Activated CD8-positive, alpha-beta memory T cell treated with anti-CD3 and anti-CD28 coated beads for 36 hours (primary cell): ENCODE results near the gene CACNA2D4. TPM values are rescaled to one million over a fixed set of nuclear protein-coding genes. Genes with fewer than 3 reads are reported as not detected.
"Not testable (repeated sequence)": the region's sequence is repeated elsewhere in the genome, so short reads cannot be mapped to it uniquely, and the experiment has no call there.

Experiments used
- CTCF ChIA-PET: fragments of 350-600 bp; sonication (Branson Sonifier 250); formaldehyde crosslinking; loops from one replicate; lab custom pipeline; 2021; ENCODE audit warnings: antibody characterized with exemption; lab: Charles Lee
- POLR2A ChIA-PET: fragments of 350-600 bp; sonication (Branson Sonifier 250); formaldehyde crosslinking; loops from one replicate; lab custom pipeline; 2021; ENCODE audit warnings: antibody characterized with exemption; lab: Charles Lee
- total RNA-seq, 2 experiments: library from RNA; stranded (reverse); gene quantifications; one replicate each; pipeline ENCODE4 v1.2.3, GENCODE V29; 2021

CACNA2D4 gene, protein sequence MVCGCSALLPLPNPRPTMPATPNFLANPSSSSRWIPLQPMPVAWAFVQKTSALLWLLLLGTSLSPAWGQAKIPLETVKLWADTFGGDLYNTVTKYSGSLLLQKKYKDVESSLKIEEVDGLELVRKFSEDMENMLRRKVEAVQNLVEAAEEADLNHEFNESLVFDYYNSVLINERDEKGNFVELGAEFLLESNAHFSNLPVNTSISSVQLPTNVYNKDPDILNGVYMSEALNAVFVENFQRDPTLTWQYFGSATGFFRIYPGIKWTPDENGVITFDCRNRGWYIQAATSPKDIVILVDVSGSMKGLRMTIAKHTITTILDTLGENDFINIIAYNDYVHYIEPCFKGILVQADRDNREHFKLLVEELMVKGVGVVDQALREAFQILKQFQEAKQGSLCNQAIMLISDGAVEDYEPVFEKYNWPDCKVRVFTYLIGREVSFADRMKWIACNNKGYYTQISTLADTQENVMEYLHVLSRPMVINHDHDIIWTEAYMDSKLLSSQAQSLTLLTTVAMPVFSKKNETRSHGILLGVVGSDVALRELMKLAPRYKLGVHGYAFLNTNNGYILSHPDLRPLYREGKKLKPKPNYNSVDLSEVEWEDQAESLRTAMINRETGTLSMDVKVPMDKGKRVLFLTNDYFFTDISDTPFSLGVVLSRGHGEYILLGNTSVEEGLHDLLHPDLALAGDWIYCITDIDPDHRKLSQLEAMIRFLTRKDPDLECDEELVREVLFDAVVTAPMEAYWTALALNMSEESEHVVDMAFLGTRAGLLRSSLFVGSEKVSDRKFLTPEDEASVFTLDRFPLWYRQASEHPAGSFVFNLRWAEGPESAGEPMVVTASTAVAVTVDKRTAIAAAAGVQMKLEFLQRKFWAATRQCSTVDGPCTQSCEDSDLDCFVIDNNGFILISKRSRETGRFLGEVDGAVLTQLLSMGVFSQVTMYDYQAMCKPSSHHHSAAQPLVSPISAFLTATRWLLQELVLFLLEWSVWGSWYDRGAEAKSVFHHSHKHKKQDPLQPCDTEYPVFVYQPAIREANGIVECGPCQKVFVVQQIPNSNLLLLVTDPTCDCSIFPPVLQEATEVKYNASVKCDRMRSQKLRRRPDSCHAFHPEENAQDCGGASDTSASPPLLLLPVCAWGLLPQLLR
- 1 to 10 TPM; 4.1 to 6.2 TPM for total RNA-seq

DNA sequence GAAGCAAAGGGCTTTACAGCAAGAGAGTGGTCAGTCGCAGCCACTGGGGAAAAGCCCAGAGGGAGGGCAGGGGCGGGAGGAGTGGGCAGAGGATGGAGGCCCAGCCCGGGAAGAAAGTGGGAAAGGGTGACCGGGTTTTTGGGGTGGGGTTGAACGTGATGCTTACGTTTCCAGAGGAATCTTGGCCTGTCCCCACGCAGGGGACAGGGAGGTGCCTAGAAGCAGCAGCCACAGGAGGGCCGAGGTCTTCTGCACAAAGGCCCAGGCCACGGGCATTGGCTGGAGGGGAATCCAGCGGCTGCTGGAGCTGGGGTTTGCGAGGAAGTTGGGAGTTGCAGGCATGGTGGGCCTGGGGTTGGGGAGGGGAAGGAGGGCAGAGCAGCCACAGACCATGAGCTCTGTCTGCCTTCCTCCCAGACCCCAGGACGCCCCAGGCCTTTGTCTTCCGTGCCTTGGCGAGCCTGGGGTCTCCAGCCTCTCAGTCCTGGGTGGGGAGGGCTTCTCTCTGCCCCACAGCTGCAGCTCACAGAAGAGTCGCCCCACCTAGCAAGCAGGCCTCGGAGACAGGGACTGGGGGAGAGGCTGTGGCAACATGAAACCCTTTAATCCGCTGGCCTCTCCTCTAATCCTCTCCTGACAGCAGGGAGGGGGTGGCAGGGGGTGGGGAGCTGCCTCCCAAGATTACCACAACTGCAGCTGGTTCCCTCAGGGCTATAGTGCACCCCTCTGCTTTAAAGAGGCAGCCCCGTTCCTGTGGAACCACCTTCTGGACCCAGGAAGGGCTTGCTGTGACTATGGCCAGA is at the start of gene CACNA2D4:
CACNA2D4 (minus strand) TSS at position 572 of the 803 bp plus-strand sequence; CDS start at position 393, 179 bp downstream.
- CTCF ChIA-PET = interaction anchor here (0.6 kb wide), 1 partner anchor 42 kb away, joined by 3 read pairs; no protein-coding TSS in a partner anchor

DNA sequence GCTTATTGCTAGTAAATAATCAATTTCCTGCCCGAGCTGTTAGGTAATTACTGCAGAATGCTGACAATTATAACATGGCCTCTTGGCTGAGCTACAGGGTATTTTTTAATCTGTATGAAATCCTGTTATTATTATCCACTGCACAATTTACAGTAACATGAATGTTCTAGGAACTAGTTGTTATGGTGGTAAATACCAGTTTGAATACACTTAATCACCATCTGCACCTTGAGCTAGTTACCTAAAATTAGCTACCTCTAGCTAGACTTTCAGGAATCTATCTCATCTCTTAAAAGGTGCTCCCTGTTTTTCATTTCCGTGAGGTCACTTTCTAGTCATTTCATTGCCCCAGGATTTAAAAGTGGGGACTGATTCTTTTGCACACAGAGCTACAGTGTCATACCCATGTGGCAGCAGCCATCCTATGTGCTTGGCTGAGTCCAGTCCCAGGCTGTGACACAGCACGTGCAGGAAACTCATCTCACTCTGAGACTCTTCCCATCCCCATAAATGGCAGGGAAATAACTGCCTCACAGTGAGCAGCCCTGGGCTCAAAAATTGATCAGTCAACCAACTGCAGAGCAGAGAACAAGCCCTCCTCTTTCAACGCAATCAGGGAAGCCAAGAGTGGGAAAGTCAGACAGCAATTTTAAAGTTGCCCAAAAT is 48.2 kb upstream of the CACNA2D4 start:
- CTCF ChIA-PET = interaction anchor here (0.5 to 1.6 kb wide), 2 partner anchors 8 to 1455 kb away, joined by 3 read pairs; no protein-coding TSS in a partner anchor
- POLR2A ChIA-PET = no interaction called here

More for the DNA sequence above, at the start of gene CACNA2D4:
- POLR2A ChIA-PET = no interaction called here

DNA sequence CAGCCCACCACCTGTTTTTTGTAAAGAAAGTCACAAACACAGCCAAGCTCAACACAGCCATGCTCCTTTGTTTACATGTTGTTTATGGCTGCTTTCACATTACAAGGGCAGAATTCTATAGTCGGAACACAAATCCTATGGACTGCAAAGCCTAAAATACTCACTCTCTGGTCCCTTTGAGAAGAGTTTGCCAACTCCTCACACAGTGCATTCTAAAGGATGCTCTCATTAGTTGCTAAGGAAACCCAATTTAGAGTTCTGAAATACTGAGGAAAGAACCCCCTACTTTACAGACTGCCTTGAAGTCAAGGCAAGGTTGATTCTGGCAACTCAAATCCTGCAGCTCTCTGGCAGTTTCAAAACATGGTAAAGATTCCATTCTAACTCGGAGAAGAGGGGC is 47.5 kb upstream of the CACNA2D4 start:
- CTCF ChIA-PET = interaction anchor here (1.6 kb wide), 1 partner anchor 9 kb away, joined by 3 read pairs; no protein-coding TSS in a partner anchor
- POLR2A ChIA-PET = no interaction called here

DNA sequence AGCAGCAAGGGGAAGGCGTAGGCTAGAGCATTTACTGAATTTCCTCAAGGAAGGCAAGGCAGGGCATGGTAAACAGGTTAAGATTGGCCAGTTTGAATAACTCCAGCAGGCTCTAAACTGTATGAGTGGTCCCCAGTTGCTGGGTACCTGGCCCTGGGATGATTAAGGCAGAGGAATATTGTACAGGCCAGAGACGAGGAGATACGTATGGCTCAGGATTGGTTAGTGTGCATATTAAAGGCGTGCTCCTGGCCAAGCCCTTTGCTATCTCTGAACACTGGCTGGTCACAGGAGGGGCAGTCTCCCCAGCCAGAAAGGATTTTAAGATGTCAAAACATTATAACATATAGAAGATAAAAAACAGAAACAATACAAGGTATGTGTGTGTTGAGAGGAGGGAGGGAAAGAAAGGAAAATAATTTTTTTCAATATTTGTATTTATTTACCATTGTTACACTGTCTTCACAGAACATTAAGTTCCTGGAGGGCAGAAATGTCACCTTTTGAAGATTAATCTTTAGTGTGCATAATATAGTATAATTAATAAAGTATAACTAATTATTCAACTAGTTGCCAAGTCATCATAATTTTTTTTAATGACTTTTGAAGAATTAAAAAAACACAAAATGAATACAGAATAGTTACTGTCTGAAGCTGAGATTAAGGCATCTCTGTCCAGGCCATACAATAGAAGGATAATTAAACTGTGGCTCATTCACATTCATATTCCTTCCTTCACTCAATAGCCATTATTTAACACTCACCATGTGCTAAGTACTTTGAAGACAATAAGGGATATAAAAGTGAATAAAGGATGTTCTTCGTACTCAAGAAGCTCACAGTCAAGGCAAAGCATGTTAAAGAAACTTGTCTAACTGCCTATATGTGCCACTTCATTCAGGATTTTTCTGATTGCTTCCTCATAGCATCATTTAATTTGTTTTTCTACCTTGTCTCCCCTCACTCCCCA is 43.9 kb upstream of the CACNA2D4 start:
- CTCF ChIA-PET = interaction anchor here (1.1 kb wide), 1 partner anchor 22 kb away, joined by 3 read pairs; no protein-coding TSS in a partner anchor
- POLR2A ChIA-PET = no interaction called here

DNA sequence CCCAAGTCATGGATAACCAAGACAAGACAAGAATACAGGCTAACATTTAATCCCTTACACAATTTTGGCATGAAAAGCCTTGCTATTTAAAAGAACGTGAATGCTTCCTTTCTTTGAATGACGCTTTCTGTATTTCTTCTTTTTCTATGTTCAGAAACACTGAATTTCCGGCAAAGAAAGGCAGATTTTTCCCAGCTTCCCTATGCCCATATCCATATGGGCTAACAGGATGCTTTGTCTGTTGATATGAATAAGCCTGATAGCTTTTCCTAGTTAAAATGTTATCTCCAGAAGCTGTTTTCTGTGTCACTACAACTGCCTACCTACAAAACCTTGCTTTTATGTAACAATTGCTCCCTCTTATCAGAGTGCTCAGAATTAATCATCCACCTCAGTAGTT is 38.3 kb upstream of the CACNA2D4 start:
- CTCF ChIA-PET = no interaction called here

DNA sequence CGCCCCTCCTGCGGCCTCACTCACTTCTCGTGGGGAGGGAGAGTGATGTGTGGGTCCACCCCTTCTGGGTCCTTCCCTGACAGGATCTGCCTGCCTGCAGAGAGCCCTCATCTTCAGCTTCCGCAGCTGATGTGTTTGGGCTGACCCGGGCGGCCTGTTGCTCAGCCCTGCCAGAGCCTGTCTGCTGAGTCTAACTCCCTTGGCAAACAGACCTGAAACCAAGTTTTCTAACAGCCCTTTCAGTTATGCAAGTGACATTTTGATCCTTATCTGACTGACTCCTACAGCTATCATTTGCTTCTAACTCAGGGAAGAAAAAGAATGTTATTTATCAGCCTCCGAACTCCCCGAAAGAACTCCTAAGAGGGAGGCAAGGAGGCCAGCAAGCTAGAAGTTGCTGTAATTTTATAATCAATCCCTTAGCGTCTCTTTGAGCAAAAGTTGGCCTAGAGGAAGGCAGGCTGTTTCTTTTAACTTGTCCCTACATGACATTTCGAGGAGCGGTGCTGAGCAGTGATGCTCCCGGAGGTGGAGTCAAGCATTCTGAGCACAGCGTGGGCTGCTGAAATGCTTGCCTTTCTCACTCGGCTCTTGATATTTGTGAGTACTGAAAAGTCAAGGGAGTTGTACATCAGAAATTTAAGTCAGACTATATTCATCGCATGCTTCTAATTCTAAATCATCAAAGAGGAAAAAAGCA is 31.5 kb upstream of the CACNA2D4 start:
- ChIA-PET POLR2A (no interaction called here), CTCF (no interaction called here)

More for the DNA sequence above, 38.3 kb upstream of the CACNA2D4 start:
- POLR2A ChIA-PET = no interaction called here

DNA sequence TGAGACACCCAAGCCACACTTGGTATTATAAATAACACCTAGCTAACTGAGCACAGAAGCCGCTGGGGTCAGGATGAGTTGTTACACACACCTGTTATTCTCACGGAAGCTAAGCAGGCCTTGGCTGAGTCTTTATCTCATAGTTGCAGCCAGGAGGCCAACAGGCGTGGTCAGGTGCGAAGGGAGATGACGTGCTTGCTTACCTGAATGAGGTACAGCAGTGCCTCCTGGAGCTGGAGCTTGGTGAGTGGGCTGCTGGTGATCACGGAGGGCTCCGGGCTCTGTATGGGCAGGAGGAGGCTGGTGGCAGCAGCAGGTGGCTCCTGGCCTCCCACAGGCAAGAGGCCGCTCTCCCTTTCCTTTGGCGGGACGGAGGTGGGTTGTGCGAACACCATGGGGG is 30.4 kb upstream of the CACNA2D4 start:
- ChIA-PET CTCF (interaction anchor here (1.0 kb wide), 1 partner anchor 9 kb away, joined by 3 read pairs; no protein-coding TSS in a partner anchor), POLR2A (no interaction called here)

DNA sequence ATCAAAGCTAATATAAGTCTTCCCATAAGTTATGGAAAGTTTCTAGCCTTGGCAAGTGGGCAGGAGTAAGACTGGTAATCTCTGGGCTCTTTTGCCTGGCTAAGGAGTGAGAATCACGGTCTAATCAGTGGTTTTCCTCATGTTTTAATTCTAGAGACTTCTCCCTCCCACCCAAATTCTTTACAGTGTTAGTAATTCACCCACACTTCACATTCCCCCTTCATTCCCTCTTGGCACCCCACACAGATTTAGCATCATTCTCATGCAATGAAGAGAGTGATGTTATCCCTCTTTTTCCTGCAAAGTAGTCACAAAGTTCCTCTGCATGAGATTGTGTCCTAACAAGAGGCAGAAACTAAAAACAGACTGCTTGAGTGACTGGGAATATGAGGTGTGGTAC is 28.6 kb upstream of the CACNA2D4 start:
- ChIA-PET CTCF (interaction anchor here (0.8 kb wide), 1 partner anchor 156 kb away, joined by 3 read pairs; no protein-coding TSS in a partner anchor), POLR2A (no interaction called here)

DNA sequence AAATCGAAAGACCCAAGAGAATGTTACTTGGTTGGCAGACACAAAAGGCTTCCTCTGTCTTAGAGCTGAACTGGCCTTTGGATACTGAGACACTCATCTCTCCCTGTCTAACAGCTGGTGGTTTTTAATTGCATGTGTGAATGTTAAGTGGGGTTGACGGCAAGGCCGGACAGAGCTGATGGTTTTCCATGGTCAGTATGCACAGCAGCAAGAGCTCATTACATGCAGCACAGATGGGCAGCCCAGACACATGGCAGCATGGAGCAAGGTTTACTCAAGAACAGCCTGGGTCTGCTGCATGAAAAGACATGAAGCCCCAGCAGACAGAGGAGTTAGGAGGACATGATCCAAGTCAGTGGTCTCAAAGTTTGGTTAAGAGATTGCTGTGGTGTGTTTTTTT is 27.8 kb upstream of the CACNA2D4 start:
- ChIA-PET CTCF (interaction anchor here (0.8 kb wide), 1 partner anchor 155 kb away, joined by 3 read pairs; no protein-coding TSS in a partner anchor), POLR2A (no interaction called here)

DNA sequence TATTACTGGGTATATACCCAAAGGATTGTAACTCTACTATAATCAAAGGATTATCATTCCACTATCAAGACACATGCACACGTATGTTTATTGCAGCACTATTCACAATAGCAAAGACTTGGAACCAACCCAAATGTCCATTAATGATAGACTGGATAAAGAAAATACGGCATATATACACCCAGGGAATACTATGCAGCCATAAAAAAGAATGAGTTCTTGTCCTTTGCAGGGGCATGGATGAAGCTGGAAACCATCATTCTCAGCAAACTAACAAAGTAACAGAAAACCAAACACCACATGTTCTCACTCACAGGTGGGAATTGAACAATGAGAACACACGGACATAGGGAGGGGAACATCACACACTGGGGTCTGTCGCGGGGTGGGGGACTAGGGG is 27.1 kb upstream of the CACNA2D4 start:
- CTCF ChIA-PET, POLR2A ChIA-PET: not testable (repeated sequence)

DNA sequence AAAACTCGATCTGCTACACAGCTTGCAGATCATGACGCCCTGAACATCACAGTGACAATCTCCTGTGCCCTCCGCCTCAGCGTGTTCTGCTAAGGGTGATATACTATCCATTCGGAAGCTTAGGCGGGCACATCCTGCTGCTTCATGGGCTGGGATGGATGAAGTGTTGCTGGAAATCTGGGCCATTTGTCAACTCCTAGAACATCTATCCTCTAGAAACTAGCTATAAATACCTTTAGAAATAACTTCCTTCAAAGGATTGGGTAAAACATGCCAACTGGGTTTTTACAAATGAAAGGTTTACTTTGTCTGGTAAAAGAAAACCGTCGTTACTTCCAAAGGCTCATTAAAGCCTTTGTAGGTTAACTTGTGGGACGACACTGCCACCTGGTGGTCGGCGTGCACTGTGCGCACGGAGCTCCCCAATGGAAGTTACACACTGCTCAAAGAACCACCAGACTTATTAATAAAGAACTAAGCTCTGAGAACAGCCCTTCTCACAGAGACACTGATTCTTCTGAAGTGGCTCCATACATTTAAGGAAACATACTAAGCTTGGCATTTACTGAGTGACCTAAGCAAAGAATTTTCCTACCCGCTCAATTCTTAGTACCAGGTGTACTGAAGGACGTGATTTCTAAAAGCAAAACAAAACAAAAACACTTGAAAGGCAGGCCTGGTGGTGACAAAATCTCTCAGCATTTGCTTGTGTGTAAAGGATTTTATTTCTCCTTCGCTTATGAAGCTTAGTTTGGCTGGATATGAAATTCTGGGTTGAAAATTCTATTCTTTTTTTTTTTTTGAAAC is 21.6 kb upstream of the CACNA2D4 start:
- ChIA-PET POLR2A (interaction anchor here (0.7 to 1.3 kb wide), 2 partner anchors 141 to 144 kb away, joined by 3 to 4 read pairs; no protein-coding TSS in a partner anchor), CTCF (interaction anchor here (0.6 to 2.9 kb wide), 31 partner anchors 8 to 308 kb away, joined by 3 to 44 read pairs (median 4); no protein-coding TSS in a partner anchor)

DNA sequence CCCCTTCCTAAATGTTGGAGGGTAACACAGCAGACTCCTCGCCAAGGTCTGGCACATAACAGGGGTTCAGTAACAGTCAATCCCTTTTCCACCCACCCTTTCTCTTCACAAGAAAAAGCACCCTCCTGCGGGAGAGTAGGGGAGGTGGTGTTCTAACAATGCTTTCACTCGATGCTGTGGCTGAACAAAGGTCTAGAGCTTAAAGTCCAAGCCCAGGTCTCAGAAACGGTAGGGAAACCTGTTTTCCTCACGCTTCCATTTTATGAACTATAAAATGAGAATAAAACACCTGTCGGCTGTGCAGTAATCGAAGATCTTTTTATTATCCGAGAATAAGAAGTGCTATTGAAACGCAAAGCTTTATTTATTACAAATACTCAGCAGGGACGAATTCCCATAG is 20.9 kb upstream of the CACNA2D4 start:
- ChIA-PET POLR2A (interaction anchor here (1.3 kb wide), 1 partner anchor 144 kb away, joined by 4 read pairs; no protein-coding TSS in a partner anchor), CTCF (interaction anchor here (0.9 to 2.9 kb wide), 25 partner anchors 9 to 307 kb away, joined by 3 to 44 read pairs (median 4); no protein-coding TSS in a partner anchor)

DNA sequence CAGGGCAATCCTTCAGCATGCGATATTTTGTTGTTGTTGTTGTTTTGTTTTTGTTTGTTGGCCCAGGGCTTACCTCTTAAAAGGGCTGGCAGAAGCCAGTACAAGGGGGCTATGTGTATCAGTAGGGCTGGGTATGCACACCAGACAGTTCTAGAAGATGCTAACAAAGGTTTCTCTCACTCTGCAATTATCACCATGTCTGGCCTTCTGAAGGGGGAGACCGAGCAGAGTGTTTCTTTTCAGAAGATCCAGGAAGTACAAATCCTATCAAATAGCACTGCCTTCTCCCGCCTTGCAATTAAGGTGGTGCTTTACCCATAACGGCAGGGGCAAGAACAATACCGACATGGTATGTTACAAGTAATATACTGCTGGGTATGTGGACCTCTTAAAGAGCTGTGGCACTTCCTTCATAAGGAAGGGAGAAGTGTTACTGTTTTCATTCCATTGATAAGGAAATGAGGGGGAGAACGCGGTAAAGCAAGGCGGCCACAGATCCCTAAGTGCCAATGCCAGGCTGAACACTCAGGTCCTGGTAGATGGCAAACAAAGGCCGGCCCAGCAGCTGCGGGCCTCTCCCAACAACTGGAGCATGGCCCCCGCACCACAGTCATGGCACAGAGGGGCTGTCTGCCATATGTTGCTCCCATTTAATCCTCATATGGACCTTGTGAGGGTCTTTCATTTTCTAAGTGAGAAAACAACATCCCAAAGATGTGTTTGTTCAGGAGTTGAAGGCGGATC is 19.2 kb upstream of the CACNA2D4 start:
- CTCF ChIA-PET = interaction anchor here (2.9 kb wide), 1 partner anchor 142 kb away, joined by 44 read pairs; no protein-coding TSS in a partner anchor

More for the DNA sequence above, 19.2 kb upstream of the CACNA2D4 start:
- POLR2A ChIA-PET = no interaction called here
